ENCODE results near the gene DUT. TPM values are rescaled to one million over a fixed set of nuclear protein-coding genes. Genes with fewer than 3 reads are reported as not detected.
"Not testable (repeated sequence)": the region's sequence is repeated elsewhere in the genome, so short reads cannot be mapped to it uniquely, and the experiment has no call there.

The DUT gene
- total and polyA plus RNA-seq, 5 donors, result 71.0 to 92.1 (median 84.1) TPM

- H3K9me3 ChIP-seq (ENCODE audit: control insufficient read depth, low read length); ATAC-seq; DNase-seq; intact Hi-C loops (cut with DNase I); H3K27me3 ChIP-seq (ENCODE audit: control insufficient read depth, insufficient read depth); H3K27ac ChIP-seq (ENCODE audit: low read length); H3K4me1 ChIP-seq (ENCODE audit: control insufficient read depth, insufficient read depth, low read length); H3K4me3 ChIP-seq (ENCODE audit: low read length): not testable (repeated sequence)
- WGBS, result 85% methylated on average over 6 of the region's 6 CpGs
These were observed 5.0 kb upstream of the DUT start for GRCh38 chr15:48326180-48326579.

- H3K4me1 ChIP-seq (ENCODE audit: control insufficient read depth, insufficient read depth, low read length), result peaks cover 2% of the 10 kb centered on the region
- peak overlapping the region; percentile 47 for H3K4me3 ChIP-seq (ENCODE audit: low read length)
- DNase-seq (no peak), ATAC-seq (no peak)
- intact Hi-C loops (cut with DNase I), result no loop called here
- H3K9me3 ChIP-seq (ENCODE audit: control insufficient read depth, low read length), result no peaks in the 10 kb centered on the region
- WGBS, result 13% methylated on average over 11 of the region's 11 CpGs
- no peak overlapping the region for H3K27ac ChIP-seq (ENCODE audit: low read length)
- no peaks in the 10 kb centered on the region for H3K27me3 ChIP-seq (ENCODE audit: control insufficient read depth, insufficient read depth)
These were observed 984 bp upstream of the DUT start for GRCh38 chr15:48330105-48330785.

GRCh38 chr15:48331796-48332641 lies 790 bp downstream of the DUT start:
- Histone ChIP-seq H3K4me3 (ENCODE audit: low read length) (peak overlapping the region; percentile 47), H3K27me3 (ENCODE audit: control insufficient read depth, insufficient read depth) (no peaks in the 10 kb centered on the region), H3K27ac (ENCODE audit: low read length) (peak overlapping the region; percentile 77), H3K4me1 (ENCODE audit: control insufficient read depth, insufficient read depth, low read length) (peaks cover 2% of the 10 kb centered on the region), H3K9me3 (ENCODE audit: control insufficient read depth, low read length) (no peaks in the 10 kb centered on the region)
- DNase-seq, result peak in 2 of 3 donors; percentile 64 to 86
- WGBS, result under 1% methylated on average over 64 of the region's 64 CpGs
- intact Hi-C loops (cut with DNase I), result no loop called here
- peak; percentile 89 to 91 for ATAC-seq

DNA sequence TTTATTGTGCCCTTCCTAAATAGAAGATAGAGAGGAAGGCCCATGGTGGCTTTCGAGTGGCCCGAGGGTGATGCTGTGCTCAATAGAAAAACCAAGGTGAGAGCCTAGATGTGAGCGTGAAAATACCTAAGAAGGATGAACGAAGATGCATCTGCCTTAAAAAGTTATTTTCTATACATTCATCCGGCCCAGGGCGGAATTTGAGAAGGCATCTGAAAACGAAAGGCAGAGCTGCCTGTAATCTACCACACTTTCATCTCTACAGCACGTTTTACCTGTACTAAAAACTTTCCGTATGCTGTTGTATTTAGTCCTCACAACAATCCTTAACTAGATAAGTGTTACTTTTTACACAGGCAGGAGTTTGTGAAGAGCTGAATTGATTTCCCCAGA lies 1.4 kb downstream of the DUT start:
- H3K4me1 ChIP-seq (ENCODE audit: control insufficient read depth, insufficient read depth, low read length), result peaks cover 2% of the 10 kb centered on the region
- WGBS, result 48% methylated on average over 9 of the region's 9 CpGs
- intact Hi-C loops (cut with DNase I), result no loop called here
- no peak overlapping the region for H3K4me3 ChIP-seq (ENCODE audit: low read length)
- DNase-seq, result no peak
- ATAC-seq, result no peak
- no peak overlapping the region for H3K27ac ChIP-seq (ENCODE audit: low read length)
- H3K27me3 ChIP-seq (ENCODE audit: control insufficient read depth, insufficient read depth), result no peaks in the 10 kb centered on the region
- no peaks in the 10 kb centered on the region for H3K9me3 ChIP-seq (ENCODE audit: control insufficient read depth, low read length)

DNA sequence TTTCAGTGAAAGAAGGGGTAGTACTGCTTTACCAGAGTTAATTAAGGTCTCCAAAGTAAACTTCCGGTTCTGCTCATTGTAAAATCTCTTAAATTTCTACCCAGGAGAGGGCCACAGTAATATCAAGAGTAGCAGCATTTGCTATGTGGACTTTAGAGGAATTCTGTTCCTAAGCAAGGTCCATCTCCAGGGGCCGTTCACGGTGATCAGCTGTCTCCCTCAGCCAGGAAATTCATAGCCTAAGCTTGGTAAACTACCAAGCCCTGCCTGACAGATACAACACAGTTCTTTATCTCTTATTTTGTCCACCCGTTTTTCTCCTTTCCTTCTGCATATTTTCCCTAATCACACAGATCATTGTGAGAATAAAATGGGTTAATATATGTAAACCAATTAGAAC lies 2.3 kb downstream of the DUT start:
- Histone ChIP-seq H3K27ac (ENCODE audit: low read length) (no peak overlapping the region), H3K27me3 (ENCODE audit: control insufficient read depth, insufficient read depth) (no peaks in the 10 kb centered on the region), H3K4me3 (ENCODE audit: low read length) (no peak overlapping the region), H3K9me3 (ENCODE audit: control insufficient read depth, low read length) (no peaks in the 10 kb centered on the region), H3K4me1 (ENCODE audit: control insufficient read depth, insufficient read depth, low read length) (peaks cover 2% of the 10 kb centered on the region)
- 46% methylated on average over 4 of the region's 4 CpGs for WGBS
- DNase-seq (no peak), ATAC-seq (no peak)
- intact Hi-C loops (cut with DNase I), result no loop called here

GRCh38 chr15:48334260-48334659 lies 3.0 kb downstream of the DUT start:
- intact Hi-C loops (cut with DNase I), result no loop called here
- 78% methylated on average over 2 of the region's 2 CpGs for WGBS

GRCh38 chr15:48336940-48337339 lies 5.7 kb downstream of the DUT start:
- intact Hi-C loops (cut with DNase I), result no loop called here
- H3K4me1 ChIP-seq (ENCODE audit: control insufficient read depth, insufficient read depth, low read length), result peaks cover 2% of the 10 kb centered on the region

More at GRCh38 chr15:48334260-48334659, 3.0 kb downstream of the DUT start:
- H3K27me3 ChIP-seq (ENCODE audit: control insufficient read depth, insufficient read depth), result no peaks in the 10 kb centered on the region
- H3K4me3 ChIP-seq (ENCODE audit: low read length), result no peak overlapping the region
- DNase-seq, result no peak
- no peak for ATAC-seq
- no peak overlapping the region for H3K27ac ChIP-seq (ENCODE audit: low read length)
- H3K9me3 ChIP-seq (ENCODE audit: control insufficient read depth, low read length), result no peaks in the 10 kb centered on the region
- H3K4me1 ChIP-seq (ENCODE audit: control insufficient read depth, insufficient read depth, low read length), result peaks cover 2% of the 10 kb centered on the region

GRCh38 chr15:48337607-48338006 lies 6.4 kb downstream of the DUT start:
- H3K9me3 ChIP-seq (ENCODE audit: control insufficient read depth, low read length), result no peaks in the 10 kb centered on the region
- ATAC-seq, result no peak
- no peak overlapping the region for H3K27ac ChIP-seq (ENCODE audit: low read length)
- H3K4me3 ChIP-seq (ENCODE audit: low read length), result no peak overlapping the region
- 63% methylated on average over 1 of the region's 1 CpG for WGBS
- H3K4me1 ChIP-seq (ENCODE audit: control insufficient read depth, insufficient read depth, low read length), result no peaks in the 10 kb centered on the region
- intact Hi-C loops (cut with DNase I), result no loop called here
- no peak for DNase-seq
- no peaks in the 10 kb centered on the region for H3K27me3 ChIP-seq (ENCODE audit: control insufficient read depth, insufficient read depth)

More at GRCh38 chr15:48336940-48337339, 5.7 kb downstream of the DUT start:
- Histone ChIP-seq H3K4me3 (ENCODE audit: low read length) (no peak overlapping the region), H3K9me3 (ENCODE audit: control insufficient read depth, low read length) (no peaks in the 10 kb centered on the region), H3K27ac (ENCODE audit: low read length) (no peak overlapping the region), H3K27me3 (ENCODE audit: control insufficient read depth, insufficient read depth) (no peaks in the 10 kb centered on the region)
- 82% methylated on average over 2 of the region's 2 CpGs for WGBS
- DNase-seq (peak in 1 of 3 donors; percentile 28), ATAC-seq (no peak)

- ATAC-seq (no peak), DNase-seq (no peak)
- Histone ChIP-seq H3K4me1 (ENCODE audit: control insufficient read depth, insufficient read depth, low read length) (no peaks in the 10 kb centered on the region), H3K4me3 (ENCODE audit: low read length) (no peak overlapping the region), H3K27me3 (ENCODE audit: control insufficient read depth, insufficient read depth) (no peaks in the 10 kb centered on the region), H3K27ac (ENCODE audit: low read length) (no peak overlapping the region), H3K9me3 (ENCODE audit: control insufficient read depth, low read length) (no peaks in the 10 kb centered on the region)
- intact Hi-C loops (cut with DNase I), result no loop called here
- WGBS, result 72% methylated on average over 4 of the region's 4 CpGs
These were observed 8.9 kb downstream of the DUT start for GRCh38 chr15:48340111-48340510.

DNA sequence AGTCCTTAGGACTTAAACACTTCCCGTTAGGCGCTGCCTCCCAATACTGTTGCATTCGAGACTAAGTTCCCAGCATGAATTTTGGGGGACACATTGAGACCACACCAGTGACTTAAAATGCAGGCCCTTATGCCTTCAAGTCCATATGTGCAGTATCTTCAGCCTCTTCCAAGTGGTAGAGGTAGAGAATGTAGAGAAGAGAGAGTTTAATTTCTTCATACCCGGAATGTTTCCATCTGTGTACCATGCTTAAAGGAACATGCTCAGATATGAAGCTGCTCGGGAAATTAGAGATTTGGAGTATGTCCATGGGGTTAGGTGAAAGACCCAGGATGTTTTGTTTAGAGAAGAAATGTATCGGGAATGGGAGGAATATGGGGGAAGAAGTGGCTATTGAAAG lies 12.6 kb downstream of the DUT start:
- DNase-seq (no peak), ATAC-seq (no peak)
- Histone ChIP-seq H3K9me3 (ENCODE audit: control insufficient read depth, low read length) (no peaks in the 10 kb centered on the region), H3K27me3 (ENCODE audit: control insufficient read depth, insufficient read depth) (no peaks in the 10 kb centered on the region), H3K4me1 (ENCODE audit: control insufficient read depth, insufficient read depth, low read length) (no peaks in the 10 kb centered on the region), H3K27ac (ENCODE audit: low read length) (no peak overlapping the region), H3K4me3 (ENCODE audit: low read length) (no peak overlapping the region)
- 90% methylated on average over 6 of the region's 6 CpGs for WGBS
- intact Hi-C loops (cut with DNase I), result no loop called here

GRCh38 chr15:48345516-48345915 lies 14.3 kb downstream of the DUT start:
- Histone ChIP-seq H3K27ac (ENCODE audit: low read length) (no peak overlapping the region), H3K4me1 (ENCODE audit: control insufficient read depth, insufficient read depth, low read length) (no peaks in the 10 kb centered on the region), H3K27me3 (ENCODE audit: control insufficient read depth, insufficient read depth) (no peaks in the 10 kb centered on the region), H3K9me3 (ENCODE audit: control insufficient read depth, low read length) (no peaks in the 10 kb centered on the region), H3K4me3 (ENCODE audit: low read length) (no peak overlapping the region)
- intact Hi-C loops (cut with DNase I), result no loop called here
- ATAC-seq (no peak), DNase-seq (no peak)
